SK-N-SH treated with all-trans-retinoic acid at 6 μM for 48 hours (cell line): Measurements from ENCODE around the gene TXLNA.

Source experiments
- ARNTL ChIP-seq: fragments of 450-650 bp; formaldehyde crosslinking; IDR thresholded peaks from 2 replicates; pipeline ENCODE4 v1.5.0; 2020; ENCODE audit warnings: low read depth, mild to moderate bottlenecking, moderate library complexity, borderline replicate concordance
- CREB5 ChIP-seq: fragments of 250-450 bp; sonication (Bioruptor Pico); IDR thresholded peaks from 2 replicates; pipeline ENCODE4 v1.5.1; 2020; ENCODE audit warnings: low read depth, mild to moderate bottlenecking, moderate library complexity
- CSDC2 ChIP-seq: fragments of 250-450 bp; sonication (Bioruptor Pico); IDR thresholded peaks from 2 replicates; pipeline ENCODE4 v1.5.0; 2020; ENCODE audit warnings: mild to moderate bottlenecking, moderate library complexity
- ISL1 ChIP-seq: fragments of 250-450 bp; sonication (Bioruptor Pico); IDR thresholded peaks from 2 replicates; pipeline ENCODE4 v2.1.2; 2022; ENCODE audit warnings: mild to moderate bottlenecking, moderate library complexity
- POU6F1 ChIP-seq: fragments of 250-450 bp; sonication (Bioruptor Pico); IDR thresholded peaks from 2 replicates; pipeline ENCODE4 v1.8.0; 2021; ENCODE audit warnings: low read depth, mild to moderate bottlenecking, moderate library complexity, borderline replicate concordance
- PPARA ChIP-seq: fragments of 250-450 bp; sonication (Bioruptor Pico); IDR thresholded peaks from 2 replicates; pipeline ENCODE4 v1.5.0; 2020; ENCODE audit warnings: mild to moderate bottlenecking, borderline replicate concordance
- RARB ChIP-seq: fragments of 250-450 bp; sonication (Bioruptor Pico); IDR thresholded peaks from 2 replicates; pipeline ENCODE4 v1.8.0; 2021; ENCODE audit warnings: mild to moderate bottlenecking, moderate library complexity
- SNAI2 ChIP-seq: fragments of 250-450 bp; sonication (Bioruptor Pico); IDR thresholded peaks from 2 replicates; pipeline ENCODE4 v1.5.0; 2020; ENCODE audit warnings: mild to moderate bottlenecking, moderate library complexity
- TCF4 ChIP-seq: fragments of 250-450 bp; sonication (Bioruptor Pico); IDR thresholded peaks from 2 replicates; pipeline ENCODE4 v1.8.0; 2021; ENCODE audit warnings: mild to moderate bottlenecking, moderate library complexity, borderline replicate concordance
- ZC3H10 ChIP-seq: fragments of 250-450 bp; sonication (Bioruptor Pico); IDR thresholded peaks from 2 replicates; pipeline ENCODE4 v1.5.1; 2021; ENCODE audit warnings: mild to moderate bottlenecking, moderate library complexity
- ZFP3 ChIP-seq: fragments of 250-450 bp; sonication (Bioruptor Pico); IDR thresholded peaks from 2 replicates; pipeline ENCODE4 v1.5.0; 2020; ENCODE audit warnings: mild to moderate bottlenecking, moderate library complexity
- ZNF8 ChIP-seq: fragments of 450-650 bp; formaldehyde crosslinking; IDR thresholded peaks from 2 replicates; pipeline ENCODE4 v1.5.0; 2020; ENCODE audit warnings: mild to moderate bottlenecking, moderate library complexity

- no peak for TF ChIP-seq ARNTL (CRISPR knock-in tag)
- no peak for TF ChIP-seq ZFP3 (CRISPR knock-in tag)
- TF ChIP-seq POU6F1 (CRISPR knock-in tag): no peak
- TF ChIP-seq SNAI2 (CRISPR knock-in tag): no peak
- TF ChIP-seq CSDC2 (CRISPR knock-in tag): no peak
- TF ChIP-seq RARB: no peak
- no peak for TF ChIP-seq ZNF8
- no peak for TF ChIP-seq TCF4 (CRISPR knock-in tag)
- no peak for TF ChIP-seq ZC3H10
- TF ChIP-seq ISL1 (CRISPR knock-in tag): no peak
- no peak for TF ChIP-seq PPARA
- no peak for TF ChIP-seq CREB5 (CRISPR knock-in tag)
Observed at GRCh38 chr1:32221980-32222755, 42.7 kb downstream of the TXLNA start, which contains the start of the genes EIF3I and TMEM234.
